ENCODE measurements around the gene MPPED2. TPM values are rescaled to one million over a fixed set of nuclear protein-coding genes. Genes with fewer than 3 reads are reported as not detected.

The MPPED2 gene
- total and polyA plus RNA-seq, 10 of the 15 experiments (the other 5 are each of a cell fraction or from before 2014, with no cell fraction given) = not detected

DNA sequence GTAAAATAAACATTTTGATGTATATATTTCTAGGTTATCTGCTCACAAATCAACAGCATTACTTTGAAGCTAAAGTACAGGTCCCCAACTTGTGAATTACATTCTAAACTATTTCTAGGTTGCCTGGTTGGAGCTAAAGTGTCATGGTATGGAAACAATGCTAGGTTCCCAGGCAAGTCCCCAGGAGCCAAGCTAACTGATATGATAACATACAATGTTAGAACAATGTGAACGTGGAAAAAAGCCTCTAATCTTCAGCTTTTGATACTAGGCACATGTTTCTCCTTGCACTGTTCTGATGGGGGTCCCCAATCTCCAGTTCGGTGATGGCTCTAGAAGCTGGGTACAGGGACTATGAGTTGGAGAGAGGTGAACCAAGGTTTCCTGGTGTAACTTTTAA lies 153.4 kb downstream of the MPPED2 start (continued):
- TF ChIP-seq MTA2 (IDR thresholded peaks at IDR 0.05; ENCODE audit: low read depth) = no peak
- TF ChIP-seq PAX5 (IDR thresholded peaks at IDR 0.05; ENCODE audit: borderline replicate concordance, low read depth, low read length) = no peak
- TF ChIP-seq, protein P1, sequence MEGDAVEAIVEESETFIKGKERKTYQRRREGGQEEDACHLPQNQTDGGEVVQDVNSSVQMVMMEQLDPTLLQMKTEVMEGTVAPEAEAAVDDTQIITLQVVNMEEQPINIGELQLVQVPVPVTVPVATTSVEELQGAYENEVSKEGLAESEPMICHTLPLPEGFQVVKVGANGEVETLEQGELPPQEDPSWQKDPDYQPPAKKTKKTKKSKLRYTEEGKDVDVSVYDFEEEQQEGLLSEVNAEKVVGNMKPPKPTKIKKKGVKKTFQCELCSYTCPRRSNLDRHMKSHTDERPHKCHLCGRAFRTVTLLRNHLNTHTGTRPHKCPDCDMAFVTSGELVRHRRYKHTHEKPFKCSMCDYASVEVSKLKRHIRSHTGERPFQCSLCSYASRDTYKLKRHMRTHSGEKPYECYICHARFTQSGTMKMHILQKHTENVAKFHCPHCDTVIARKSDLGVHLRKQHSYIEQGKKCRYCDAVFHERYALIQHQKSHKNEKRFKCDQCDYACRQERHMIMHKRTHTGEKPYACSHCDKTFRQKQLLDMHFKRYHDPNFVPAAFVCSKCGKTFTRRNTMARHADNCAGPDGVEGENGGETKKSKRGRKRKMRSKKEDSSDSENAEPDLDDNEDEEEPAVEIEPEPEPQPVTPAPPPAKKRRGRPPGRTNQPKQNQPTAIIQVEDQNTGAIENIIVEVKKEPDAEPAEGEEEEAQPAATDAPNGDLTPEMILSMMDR (IDR thresholded peaks at IDR 0.05 in 2 of 3, conservative IDR thresholded peaks at IDR 0.05 in 1 of 3; ENCODE audit: control insufficient read depth in 2 of 3, extremely low read depth in 1 of 3, insufficient read depth in 1 of 3, low read depth in 3 of 3, low read length in 3 of 3) = no peak

DNA sequence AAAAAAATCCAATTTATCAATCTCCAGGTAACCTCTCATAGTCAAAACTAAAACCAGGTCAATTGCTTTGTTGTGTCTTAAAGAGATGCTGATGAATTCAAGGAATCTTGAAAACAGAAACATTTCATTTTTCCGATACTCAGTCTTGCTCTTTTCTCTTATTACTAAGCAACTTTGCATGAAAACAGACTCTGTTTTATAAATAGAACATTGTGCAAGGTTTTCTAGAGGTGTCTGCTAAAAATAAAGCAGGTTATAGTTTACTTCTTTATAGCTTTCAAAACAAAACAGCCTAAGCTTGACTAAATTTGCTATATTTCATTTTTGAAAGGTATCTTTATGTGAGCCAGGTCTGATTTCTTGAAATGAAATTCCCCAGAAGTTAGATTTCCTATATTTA lies 154.0 kb downstream of the MPPED2 start:
- peaks cover 0 to 2% of the 10 kb centered on the region in 2 experiments; a peak in 1 of 4 replicates for H3K27me3 ChIP-seq (replicated peaks in 1 of 2; ENCODE audit: control insufficient read depth in 2 of 2, insufficient read depth in 2 of 2, low read length in 1 of 2)
- no peak overlapping the region for H3K27ac ChIP-seq (ENCODE audit: control insufficient read depth, insufficient read depth)
- DNase-seq (ENCODE audit: low read depth, low spot score) (no peak), ATAC-seq (no peak), FAIRE-seq (no peak)
- WGBS (ENCODE audit: insufficient coverage, insufficient replicate concordance, low lambda C conversion rate, missing lambda C conversion rate) = 39% methylated on average over 1 of the region's 1 CpG
- no peak for TF ChIP-seq ZBED1 (IDR thresholded peaks at IDR 0.05; ENCODE audit: borderline replicate concordance)
- TF ChIP-seq, protein P2, sequence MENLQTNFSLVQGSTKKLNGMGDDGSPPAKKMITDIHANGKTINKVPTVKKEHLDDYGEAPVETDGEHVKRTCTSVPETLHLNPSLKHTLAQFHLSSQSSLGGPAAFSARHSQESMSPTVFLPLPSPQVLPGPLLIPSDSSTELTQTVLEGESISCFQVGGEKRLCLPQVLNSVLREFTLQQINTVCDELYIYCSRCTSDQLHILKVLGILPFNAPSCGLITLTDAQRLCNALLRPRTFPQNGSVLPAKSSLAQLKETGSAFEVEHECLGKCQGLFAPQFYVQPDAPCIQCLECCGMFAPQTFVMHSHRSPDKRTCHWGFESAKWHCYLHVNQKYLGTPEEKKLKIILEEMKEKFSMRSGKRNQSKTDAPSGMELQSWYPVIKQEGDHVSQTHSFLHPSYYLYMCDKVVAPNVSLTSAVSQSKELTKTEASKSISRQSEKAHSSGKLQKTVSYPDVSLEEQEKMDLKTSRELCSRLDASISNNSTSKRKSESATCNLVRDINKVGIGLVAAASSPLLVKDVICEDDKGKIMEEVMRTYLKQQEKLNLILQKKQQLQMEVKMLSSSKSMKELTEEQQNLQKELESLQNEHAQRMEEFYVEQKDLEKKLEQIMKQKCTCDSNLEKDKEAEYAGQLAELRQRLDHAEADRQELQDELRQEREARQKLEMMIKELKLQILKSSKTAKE (IDR thresholded peaks at IDR 0.05; ENCODE audit: low read depth, poor library complexity, severe bottlenecking) = no peak
- in situ Hi-C loops (cut with MboI) (no loop called here), intact Hi-C loops (cut with micrococcal nuclease; ENCODE audit: unreplicated experiment) (no loop called here)
- BruUV-seq (replicated peaks) = no TSS peak
- H3K4me2 ChIP-seq (ENCODE audit: control insufficient read depth, insufficient read depth) = no peak overlapping the region
- RAD21 ChIA-PET (ENCODE audit: unreplicated experiment) = no interaction called here
- CTCF ChIA-PET = interaction anchor here (1.3 kb wide), 1 partner anchor 289 kb away, joined by 3 read pairs; no protein-coding TSS in a partner anchor
- H3K9ac ChIP-seq (ENCODE audit: control insufficient read depth, insufficient read depth, low read length) = no peak overlapping the region
- no peaks in the 10 kb centered on the region for H3K4me1 ChIP-seq (ENCODE audit: control insufficient read depth, insufficient read depth, low read length)
- no peaks in the 10 kb centered on the region for H3K79me2 ChIP-seq (ENCODE audit: control insufficient read depth, insufficient read depth, low read length)
- SMC1A ChIA-PET (ENCODE audit: uncharacterized antibody, unreplicated experiment) = no interaction called here
- H3K4me3 ChIP-seq = no peak overlapping the region
- no peaks in the 10 kb centered on the region for H3K9me3 ChIP-seq (replicated peaks; ENCODE audit: control insufficient read depth, insufficient read depth, low read length)
- H2AFZ ChIP-seq (ENCODE audit: control insufficient read depth, low read depth, low read length) = no peak overlapping the region
- POLR2A ChIA-PET = no interaction called here
- no peaks in the 10 kb centered on the region for H3K36me3 ChIP-seq (ENCODE audit: control insufficient read depth in 2 of 2, insufficient read depth in 2 of 2, low read length in 1 of 2)
- no peaks in the 10 kb centered on the region for H4K20me1 ChIP-seq (ENCODE audit: control insufficient read depth, insufficient read depth)

All from GM12878 (cell line).